Gastrocnemius medialis (tissue), 4 donors: ENCODE data around the gene SP1. TPM values are rescaled to one million over a fixed set of nuclear protein-coding genes. Genes with fewer than 3 reads are reported as not detected.
"Not testable (repeated sequence)": the region's sequence is repeated elsewhere in the genome, so short reads cannot be mapped to it uniquely, and the experiment has no call there.

Experiments used
- ATAC-seq, 2 donors: fragments of 150-250 bp; one replicate each; pipeline ENCODE4 v1.9.1; 2016
- DNase-seq, 2 donors: peaks; one replicate each; pipeline ENCODE4 v3.0.0-alpha.2; 2019
- H3K27ac ChIP-seq, 4 donors: fragments of 200-600 bp; sonication (generic); 1 replicate in 1 of 4; 2 replicates in 3 of 4; pipeline ENCODE4 v1.5.1; 2016 to 2018; ENCODE audit warnings: mild to moderate bottlenecking in 2 of 4, moderate library complexity in 1 of 4
- H3K27me3 ChIP-seq, 3 donors: fragments of 200-600 bp; sonication (generic) in 2 of 3; 1 replicate in 1 of 3; 2 replicates in 2 of 3; pipeline versions ENCODE4 v1.5.1 to v1.6.0; 2016 to 2019; ENCODE audit warnings: mild to moderate bottlenecking in 1 of 3, moderate library complexity in 1 of 3
- H3K36me3 ChIP-seq, 2 donors: fragments of 200-600 bp; sonication (generic) in 1 of 2; one replicate each; pipeline ENCODE4 v1.5.1; 2017 to 2018
- H3K4me1 ChIP-seq, 2 donors: fragments of 200-600 bp; sonication (generic) in 1 of 2; one replicate each; pipeline ENCODE4 v1.5.1; 2016 to 2017; ENCODE audit warnings: mild to moderate bottlenecking in 2 of 2
- H3K4me3 ChIP-seq, 4 donors: fragments of 200-600 bp; sonication (generic) in 3 of 4; 1 replicate in 1 of 4; 2 replicates in 3 of 4; pipeline ENCODE4 v1.5.1; 2016 to 2019; ENCODE audit warnings: mild to moderate bottlenecking in 2 of 4
- H3K9me3 ChIP-seq, 3 donors: fragments of 200-600 bp; sonication (generic) in 2 of 3; 1 replicate in 1 of 3; 2 replicates in 2 of 3; pipeline ENCODE4 v1.5.1; 2016 to 2019
- CTCF ChIP-seq, 5 experiments: fragments of 450-650 bp in 3 of 5; fragments of 200-600 bp in 2 of 5; sonication (generic) in 2 of 5; IDR thresholded peaks in 4 of 5; conservative IDR thresholded peaks in 1 of 5; 1 replicate in 4 of 5; 2 replicates in 1 of 5; pipeline ENCODE4 v1.5.1; 2016 to 2019; ENCODE audit warnings: antibody characterized with exemption in 5 of 5, mild to moderate bottlenecking in 3 of 5, moderate library complexity in 3 of 5
- POLR2A ChIP-seq, 2 donors: fragments of 450-650 bp; IDR thresholded peaks; one replicate each; pipeline ENCODE4 v1.6.1; 2017; ENCODE audit warnings: antibody characterized with exemption in 2 of 2, mild to moderate bottlenecking in 2 of 2, moderate library complexity in 2 of 2
- in situ Hi-C, 4 donors: fragments of 200-750 bp; cut with MboI; loops; one replicate each; pipeline versions ENCODE4 v1.15.0 to v1.8.0; 2017; ENCODE audit warnings: low sequenced_read_pairs in 4 of 4
- intact Hi-C: fragments of 100-400 bp; cut with DNase I; formaldehyde crosslinking; loops from one replicate; pipeline ENCODE4 v1.15.1; 2023; ENCODE audit warnings: low total_unique reads
- total RNA-seq, 4 donors: library from RNA; depleted of rRNA; stranded (reverse); fragments of >200 nt; gene quantifications; one replicate each; pipeline versions ENCODE4 v1.1.0 to v1.2.3, GENCODE V29; 2016

Gene SP1
- total RNA-seq, 4 donors from 2014 or later, result 44.9 to 61.9 (median 48.0) TPM

- Histone ChIP-seq H3K9me3 (no peaks in the 10 kb centered on the region), H3K27ac (no peak overlapping the region), H3K27me3 (no peaks in the 10 kb centered on the region), H3K4me1 (peaks cover 0 to 3% of the 10 kb centered on the region in 2 donors), H3K4me3 (no peak overlapping the region), H3K36me3 (no peaks in the 10 kb centered on the region)
- intact Hi-C loops (loop anchor here (2.0 kb wide), 1 partner anchor 89 kb away; no protein-coding TSS in a partner anchor), in situ Hi-C loops (loop anchor here (5.0 kb wide), 2 partner anchors 62 to 67 kb away; no protein-coding TSS in a partner anchor)
- DNase-seq (no peak), ATAC-seq (no peak)
- TF ChIP-seq POLR2A (IDR thresholded peaks at IDR 0.05) (no peak), CTCF (IDR thresholded peaks at IDR 0.05 in 4 of 5, conservative IDR thresholded peaks at IDR 0.05 in 1 of 5) (no peak)
Observed at GRCh38 chr12:53419756-53420155, 39.8 kb downstream of the SP1 start.

- H3K4me3 ChIP-seq, H3K27me3 ChIP-seq, intact Hi-C loops, H3K9me3 ChIP-seq, H3K27ac ChIP-seq, ATAC-seq, H3K36me3 ChIP-seq, DNase-seq, H3K4me1 ChIP-seq: not testable (repeated sequence)
- in situ Hi-C loops, result loop anchor here (5.0 kb wide), 2 partner anchors 65 to 70 kb away; no protein-coding TSS in a partner anchor
Observed at GRCh38 chr12:53422247-53422646, 42.3 kb downstream of the SP1 start.

GRCh38 chr12:53423597-53423996, 43.6 kb downstream of the SP1 start, which contains the start of gene AMHR2:
TSS of gene AMHR2 (plus strand) at chr12:53423855. CDS start at chr12:53423935, 80 bp downstream.
- intact Hi-C loops (loop anchor here (1.0 kb wide), 1 partner anchor 21 kb away; no protein-coding TSS in a partner anchor), in situ Hi-C loops (loop anchor here (5.0 kb wide), 2 partner anchors 66 to 71 kb away; no protein-coding TSS in a partner anchor)
- Histone ChIP-seq H3K27me3 (no peaks in the 10 kb centered on the region), H3K9me3 (no peaks in the 10 kb centered on the region), H3K4me3 (no peak within 1 kb of the TSS), H3K27ac (no peak within 1 kb of the TSS), H3K4me1 (peaks cover 2 to 11% of the 10 kb centered on the region in 2 donors), H3K36me3 (no peaks in the 10 kb centered on the region)
- DNase-seq (no peak), ATAC-seq (no peak)
- TF ChIP-seq CTCF (IDR thresholded peaks at IDR 0.05 in 4 of 5, conservative IDR thresholded peaks at IDR 0.05 in 1 of 5), result no peak
- no peak for TF ChIP-seq POLR2A (IDR thresholded peaks at IDR 0.05)

- in situ Hi-C loops (loop anchor here (5.0 kb wide), 2 partner anchors 68 to 73 kb away; no protein-coding TSS in a partner anchor), intact Hi-C loops (no loop called here)
- DNase-seq (no peak), ATAC-seq (no peak)
- H3K4me1 ChIP-seq, result peaks cover 2 to 11% of the 10 kb centered on the region in 2 donors
- no peaks in the 10 kb centered on the region for H3K27me3 ChIP-seq
- H3K9me3 ChIP-seq, result no peaks in the 10 kb centered on the region
- no peaks in the 10 kb centered on the region for H3K36me3 ChIP-seq
- H3K27ac ChIP-seq, result no peak overlapping the region
- no peak overlapping the region for H3K4me3 ChIP-seq
- TF ChIP-seq POLR2A (IDR thresholded peaks at IDR 0.05) (no peak), CTCF (IDR thresholded peaks at IDR 0.05 in 4 of 5, conservative IDR thresholded peaks at IDR 0.05 in 1 of 5) (no peak)
Observed at GRCh38 chr12:53424626-53425514, 44.9 kb downstream of the SP1 start.

- Histone ChIP-seq H3K4me1 (peaks cover 2 to 11% of the 10 kb centered on the region in 2 donors), H3K4me3 (no peak overlapping the region)
- in situ Hi-C loops, result no loop called here
Observed at GRCh38 chr12:53425515-53426150, 45.7 kb downstream of the SP1 start.

More at GRCh38 chr12:53425515-53426150, 45.7 kb downstream of the SP1 start:
- ATAC-seq (no peak), DNase-seq (no peak)
- Histone ChIP-seq H3K27me3 (no peaks in the 10 kb centered on the region), H3K27ac (no peak overlapping the region), H3K9me3 (no peaks in the 10 kb centered on the region), H3K36me3 (no peaks in the 10 kb centered on the region)
- intact Hi-C loops, result no loop called here
- no peak for TF ChIP-seq POLR2A (IDR thresholded peaks at IDR 0.05)
- no peak for TF ChIP-seq CTCF (IDR thresholded peaks at IDR 0.05 in 4 of 5, conservative IDR thresholded peaks at IDR 0.05 in 1 of 5)
